NOMO-1 treated with dmso at 0.1 percent for 144 hours (cell line): Measurements from ENCODE around the gene PIGZ.
A peak's percentile ranks its signal among the peaks of the same experiment; 100 is the strongest.

Source experiments
- DNase-seq: peaks from one replicate; lab custom pipeline; 2025; ENCODE audit not compliant: unreplicated experiment; lab: John Stamatoyannopoulos, UW

Gene PIGZ

GRCh38 chr3:196985954-196986885 lies 17.6 kb upstream of the PIGZ start:
- DNase-seq: no peak

- no peak for DNase-seq
Observed at GRCh38 chr3:196985298-196985697, 16.7 kb upstream of the PIGZ start.

GRCh38 chr3:196983186-196983585 lies 14.6 kb upstream of the PIGZ start:
- no peak for DNase-seq

GRCh38 chr3:196981657-196982056 lies 13.0 kb upstream of the PIGZ start:
- DNase-seq: no peak

GRCh38 chr3:196979545-196979944 lies 10.9 kb upstream of the PIGZ start:
- no peak for DNase-seq

GRCh38 chr3:196976941-196977340 lies 8.3 kb upstream of the PIGZ start:
- DNase-seq: no peak

- DNase-seq: no peak
Observed at GRCh38 chr3:196975349-196975748, 6.7 kb upstream of the PIGZ start.

GRCh38 chr3:196974661-196975060 lies 6.0 kb upstream of the PIGZ start:
- no peak for DNase-seq

- no peak for DNase-seq
Observed at GRCh38 chr3:196971094-196971698, 2.6 kb upstream of the PIGZ start.

- DNase-seq: no peak
Observed at GRCh38 chr3:196970547-196971093, 2.0 kb upstream of the PIGZ start.

GRCh38 chr3:196969660-196970546 lies 1.3 kb upstream of the PIGZ start:
- peak; percentile 70 for DNase-seq

GRCh38 chr3:196969134-196969659 lies 564 bp upstream of the PIGZ start:
- DNase-seq: peak; percentile 34

GRCh38 chr3:196967412-196968232 lies 1.0 kb downstream of the PIGZ start:
- no peak for DNase-seq

GRCh38 chr3:196966526-196967401 lies 1.9 kb downstream of the PIGZ start:
- DNase-seq: no peak

GRCh38 chr3:196965804-196966173 lies 2.8 kb downstream of the PIGZ start:
- DNase-seq: no peak

- no peak for DNase-seq
Observed at GRCh38 chr3:196965112-196965803, 3.4 kb downstream of the PIGZ start.

GRCh38 chr3:196963631-196963953 lies 5.0 kb downstream of the PIGZ start:
- DNase-seq: no peak

GRCh38 chr3:196962930-196963630 lies 5.6 kb downstream of the PIGZ start:
- no peak for DNase-seq
